HG03439 (cell line): ENCODE measurements around the gene SMS.
"Not testable (repeated sequence)": the region's sequence is repeated elsewhere in the genome, so short reads cannot be mapped to it uniquely, and the experiment has no call there.

Experiments
- ATAC-seq: cut with Tn5 transposase; IDR thresholded peaks from one replicate; pipeline ENCODE4 v1.9.1; 2021; ENCODE audit warnings: mild to moderate bottlenecking, moderate library complexity; ENCODE audit not compliant: unreplicated experiment

SMS gene

DNA sequence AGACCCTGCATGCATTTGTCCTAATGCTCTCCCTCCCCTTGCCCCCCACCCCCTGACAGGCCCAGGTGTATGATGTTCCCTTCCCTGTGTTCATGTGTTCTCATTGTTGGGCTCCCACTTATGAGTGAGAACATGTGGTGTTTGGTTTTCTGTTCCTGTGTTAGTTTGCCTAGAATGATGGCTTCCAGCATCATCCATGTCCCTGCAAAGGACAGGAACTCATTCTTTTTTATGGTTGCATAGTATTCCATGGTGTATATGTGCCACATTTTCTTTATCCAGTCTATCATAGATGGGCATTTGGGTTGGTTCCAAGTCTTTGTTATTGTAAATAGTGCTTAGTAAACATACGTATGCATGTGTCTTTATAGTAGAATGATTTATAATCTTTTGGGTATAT lies 10.0 kb downstream of the SMS start:
- not testable (repeated sequence) for ATAC-seq

- no peak for ATAC-seq
Observed at GRCh38 chrX:21952624-21953023, 12.1 kb downstream of the SMS start.

GRCh38 chrX:21953195-21953830 lies 12.8 kb downstream of the SMS start:
- ATAC-seq, result not testable (repeated sequence)

DNA sequence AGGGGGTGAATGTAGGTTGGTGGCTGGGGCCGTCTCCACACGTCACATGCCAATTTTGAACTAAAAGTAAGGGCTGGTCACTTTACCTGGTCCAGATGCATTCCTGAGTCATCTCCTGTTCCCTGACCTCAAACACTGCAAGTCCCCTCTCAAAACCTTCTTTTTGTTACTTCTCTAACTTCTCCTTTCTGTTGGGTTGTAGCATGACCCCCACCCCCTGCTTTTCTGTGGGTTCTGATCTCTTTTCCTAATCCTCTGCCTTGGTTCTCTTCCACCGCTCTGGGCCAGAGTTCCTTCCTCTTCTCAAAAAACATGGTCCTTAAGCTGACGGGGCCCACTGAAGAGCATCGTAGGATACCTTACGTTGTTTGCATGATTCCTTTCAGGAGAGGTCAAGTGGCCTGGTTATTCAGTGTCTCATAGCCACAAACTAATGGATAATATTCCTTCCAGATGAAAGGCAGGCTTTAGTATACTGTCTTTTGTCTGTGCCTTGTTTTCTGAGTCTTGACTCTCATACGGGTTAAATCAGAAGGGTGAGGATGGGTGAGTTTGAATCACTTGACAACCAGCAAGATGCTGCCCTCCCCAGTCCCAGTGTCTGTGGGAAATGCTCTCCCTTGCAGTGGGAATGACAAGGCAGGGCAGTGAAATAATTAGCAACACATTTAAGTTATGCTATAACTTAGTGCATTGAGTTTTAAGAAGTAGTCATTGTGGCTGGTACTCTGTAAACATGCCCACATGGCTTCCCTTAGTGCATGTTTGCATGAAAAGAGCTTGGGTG lies 15.1 kb downstream of the SMS start:
- no peak for ATAC-seq

GRCh38 chrX:21956783-21957182 lies 16.3 kb downstream of the SMS start:
- no peak for ATAC-seq

DNA sequence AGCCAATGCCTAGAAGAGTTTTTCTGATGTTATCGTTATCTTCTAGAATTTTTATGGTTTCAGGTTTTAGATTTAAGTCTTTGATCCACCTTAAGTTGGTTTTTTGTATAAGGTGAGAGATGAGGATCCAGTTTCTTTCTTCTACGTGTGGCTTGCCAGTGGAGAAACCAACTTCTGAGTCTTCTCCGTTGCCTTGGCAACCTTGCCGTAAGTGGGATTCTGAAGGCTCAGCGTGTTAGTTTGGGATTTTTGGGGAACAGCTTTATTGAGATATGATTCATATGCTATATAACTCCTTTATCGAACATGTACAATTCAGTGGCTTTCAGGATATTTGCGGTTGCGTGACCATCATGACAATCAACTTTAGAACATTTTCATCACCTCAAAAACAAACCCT lies 17.7 kb downstream of the SMS start:
- no peak for ATAC-seq

- no peak for ATAC-seq
Observed at GRCh38 chrX:21958916-21959315, 18.4 kb downstream of the SMS start.

- no peak for ATAC-seq
Observed at GRCh38 chrX:21959362-21960051, 19.0 kb downstream of the SMS start.

DNA sequence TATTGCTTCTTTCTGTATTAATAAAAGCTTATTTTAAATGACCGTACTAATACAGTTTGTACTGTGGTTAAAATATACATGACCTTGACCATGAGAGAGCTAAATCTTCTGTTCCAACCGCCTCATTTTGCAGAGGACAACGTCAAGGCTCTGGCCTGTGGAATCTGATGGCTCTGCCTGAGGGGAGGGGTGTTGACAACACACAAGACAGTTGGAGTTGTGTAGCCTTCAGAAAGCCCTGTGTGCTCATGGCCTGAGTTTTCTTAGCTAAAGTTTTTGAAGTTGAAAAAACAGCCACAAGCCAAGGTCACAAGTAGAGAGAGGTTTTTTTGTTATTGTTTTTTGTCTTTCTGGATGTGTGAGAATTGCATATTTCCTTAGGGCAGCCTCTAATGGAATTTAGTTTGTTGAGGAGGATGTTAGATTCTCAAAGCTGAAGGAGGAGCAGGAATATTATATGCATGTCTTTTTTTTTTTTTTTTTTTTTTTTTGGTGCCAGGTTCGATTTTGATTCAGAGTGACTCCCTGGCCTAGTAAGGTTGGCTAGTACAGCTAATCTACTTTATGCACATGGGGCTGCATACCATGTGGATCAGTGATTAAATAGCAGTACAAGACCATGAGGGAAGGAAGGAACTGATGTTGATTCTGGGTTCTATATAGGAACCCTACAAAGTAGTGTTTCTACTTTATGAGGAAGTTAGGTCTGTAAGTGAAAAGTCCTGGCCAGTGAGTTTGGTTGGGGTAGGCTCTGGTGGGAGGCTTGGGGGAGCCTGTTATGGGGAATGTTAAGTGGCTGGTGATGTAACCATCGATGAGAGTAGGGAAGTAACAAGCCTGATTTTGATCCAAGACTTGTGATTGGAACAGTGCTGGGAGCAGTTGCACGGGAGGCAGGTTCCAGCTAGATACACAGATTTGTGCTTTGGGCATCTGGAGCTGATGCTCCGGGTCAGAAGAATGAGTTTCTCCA lies 20.3 kb downstream of the SMS start:
- no peak for ATAC-seq

- ATAC-seq, result no peak
Observed at GRCh38 chrX:21962361-21962760, 21.9 kb downstream of the SMS start.

DNA sequence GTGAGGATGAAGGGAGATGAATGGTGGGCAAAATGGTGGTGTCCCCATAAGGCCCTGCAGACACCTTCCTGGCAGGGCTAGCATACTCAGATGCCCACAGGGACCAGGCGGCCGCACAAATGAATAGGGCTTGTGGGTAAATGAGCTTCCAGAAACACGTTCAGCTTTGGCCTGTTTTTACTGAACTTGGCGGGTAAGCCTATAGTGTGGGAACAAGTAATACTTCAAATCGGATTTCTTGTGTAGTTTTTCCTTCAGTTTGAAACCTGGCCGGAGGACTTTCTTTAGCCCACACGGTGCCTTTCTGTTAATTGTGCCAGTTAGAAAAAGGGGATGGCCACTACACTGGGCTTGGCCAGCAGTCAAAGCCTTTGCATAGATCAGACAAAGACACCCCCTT lies 22.8 kb downstream of the SMS start:
- no peak for ATAC-seq

GRCh38 chrX:21963731-21964405 lies 23.4 kb downstream of the SMS start:
- ATAC-seq, result no peak

- no peak for ATAC-seq
Observed at GRCh38 chrX:21966866-21967265, 26.4 kb downstream of the SMS start.

- ATAC-seq, result no peak
Observed at GRCh38 chrX:21968333-21968732, 27.8 kb downstream of the SMS start.

- ATAC-seq, result no peak
Observed at GRCh38 chrX:21970326-21970725, 29.8 kb downstream of the SMS start.

GRCh38 chrX:21972046-21972445 lies 31.5 kb downstream of the SMS start:
- no peak for ATAC-seq

- ATAC-seq, result no peak
Observed at GRCh38 chrX:21972721-21973120, 32.2 kb downstream of the SMS start.

GRCh38 chrX:21973321-21974010 lies 33.0 kb downstream of the SMS start:
- no peak for ATAC-seq

DNA sequence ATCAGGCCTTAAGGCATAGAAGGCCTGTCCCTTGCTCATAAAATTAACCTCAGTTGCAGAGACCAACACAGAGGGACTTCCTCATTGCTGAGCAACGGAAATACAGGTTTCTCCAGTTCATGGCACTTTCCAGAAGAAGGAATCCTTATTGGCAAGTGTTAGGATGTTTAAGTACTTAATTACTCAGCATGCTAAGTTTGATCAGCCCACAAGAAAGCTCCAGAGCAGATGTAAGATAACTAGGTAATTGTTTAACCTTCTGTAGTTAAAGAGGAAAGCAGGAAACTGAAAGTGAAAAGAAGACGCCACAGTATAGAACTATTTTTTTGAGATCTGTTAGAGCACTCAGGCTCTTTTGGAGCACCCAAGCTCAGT lies 33.5 kb downstream of the SMS start:
- peak; percentile 79 for ATAC-seq

- ATAC-seq, result no peak
Observed at GRCh38 chrX:21975242-21975641, 34.7 kb downstream of the SMS start.
